HG03135 (cell line): ENCODE measurements around the gene MBTPS2.
"Not testable (repeated sequence)": the region's sequence is repeated elsewhere in the genome, so short reads cannot be mapped to it uniquely, and the experiment has no call there.

Experiments used
- ATAC-seq: cut with Tn5 transposase; IDR thresholded peaks from one replicate; pipeline ENCODE4 v1.9.1; 2021; ENCODE audit warnings: mild to moderate bottlenecking, moderate library complexity; ENCODE audit not compliant: unreplicated experiment

The MBTPS2 gene

GRCh38 chrX:21839334-21840192, at the start of gene MBTPS2:
Gene MBTPS2 (plus strand): TSS chrX:21839617. CDS start chrX:21839735, 118 bp downstream.
- peak; percentile 91 for ATAC-seq

- ATAC-seq: no peak
These were observed 40.7 kb upstream of the MBTPS2 start for GRCh38 chrX:21798677-21799219.

GRCh38 chrX:21799767-21800166, 39.6 kb upstream of the MBTPS2 start:
- no peak for ATAC-seq

GRCh38 chrX:21800344-21800770, 39.1 kb upstream of the MBTPS2 start:
- ATAC-seq: no peak

- ATAC-seq: no peak
These were observed 37.3 kb upstream of the MBTPS2 start for GRCh38 chrX:21802054-21802670.

- ATAC-seq: no peak
These were observed 36.6 kb upstream of the MBTPS2 start for GRCh38 chrX:21802839-21803238.

- ATAC-seq: no peak
These were observed 32.7 kb upstream of the MBTPS2 start for GRCh38 chrX:21806691-21807090.

- ATAC-seq: no peak
These were observed 27.6 kb upstream of the MBTPS2 start for GRCh38 chrX:21811832-21812231.

- ATAC-seq: no peak
These were observed 26.8 kb upstream of the MBTPS2 start for GRCh38 chrX:21812628-21813027.

GRCh38 chrX:21813612-21814368, 25.6 kb upstream of the MBTPS2 start:
- no peak for ATAC-seq

- ATAC-seq: no peak
These were observed 23.3 kb upstream of the MBTPS2 start for GRCh38 chrX:21816136-21816535.

GRCh38 chrX:21820170-21820569, 19.2 kb upstream of the MBTPS2 start:
- ATAC-seq: not testable (repeated sequence)

GRCh38 chrX:21821875-21822274, 17.5 kb upstream of the MBTPS2 start:
- ATAC-seq: no peak

GRCh38 chrX:21831496-21831895, 7.9 kb upstream of the MBTPS2 start:
- ATAC-seq: no peak

GRCh38 chrX:21837056-21837455, 2.4 kb upstream of the MBTPS2 start:
- ATAC-seq: no peak

- peak; percentile 9 for ATAC-seq
These were observed 482 bp upstream of the MBTPS2 start for GRCh38 chrX:21838937-21839333.

- no peak for ATAC-seq
These were observed 752 bp downstream of the MBTPS2 start for GRCh38 chrX:21840193-21840545.

GRCh38 chrX:21843179-21843578, 3.8 kb downstream of the MBTPS2 start:
- no peak for ATAC-seq

GRCh38 chrX:21845096-21845495, 5.7 kb downstream of the MBTPS2 start:
- no peak for ATAC-seq

GRCh38 chrX:21847342-21847741, 7.9 kb downstream of the MBTPS2 start:
- no peak for ATAC-seq

GRCh38 chrX:21853578-21853977, 14.2 kb downstream of the MBTPS2 start:
- no peak for ATAC-seq
